ENCODE results near the gene MT1M.

MT1M gene

DNA sequence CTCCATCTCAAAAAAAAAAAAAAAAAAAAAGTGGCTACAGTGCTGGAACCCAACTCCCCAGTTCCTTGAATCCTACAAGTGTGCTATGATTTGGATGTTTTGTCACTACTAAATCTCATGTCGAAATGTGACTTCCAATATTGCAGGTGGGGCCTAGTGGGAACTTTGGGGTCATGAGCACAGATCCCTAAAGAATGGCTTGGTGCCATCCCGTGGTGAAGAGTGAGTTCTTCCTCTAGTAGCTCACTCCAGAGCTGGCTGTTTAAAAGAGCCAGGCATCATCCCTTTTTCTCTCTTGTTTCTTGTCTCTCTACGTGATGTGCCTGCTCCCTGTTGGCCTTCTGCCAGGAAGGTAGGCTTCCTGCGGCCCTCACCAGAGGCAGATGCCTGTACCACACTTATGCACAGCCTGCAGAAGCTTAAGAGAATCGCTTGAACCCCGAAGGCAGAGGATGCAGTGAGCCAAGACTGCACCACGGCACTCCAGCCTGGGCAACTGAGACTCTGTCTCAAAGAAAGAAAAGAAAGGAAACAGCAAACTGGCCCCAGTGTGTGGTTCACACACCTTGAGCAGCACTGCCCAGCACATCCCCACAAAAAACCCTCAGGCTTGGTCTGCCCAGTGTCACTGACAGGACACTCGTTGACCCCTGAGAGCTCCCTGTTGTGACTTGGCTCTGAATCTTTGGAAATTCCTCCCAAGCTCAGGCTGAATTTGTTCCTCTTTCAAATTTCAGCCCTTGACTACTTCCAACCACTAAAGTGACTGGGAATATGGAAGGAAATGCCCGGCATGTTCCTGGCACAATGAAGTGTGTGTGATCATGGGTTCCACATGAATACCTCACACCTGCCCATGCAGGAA is 3.7 kb upstream of the MT1M start:
- no peak for DNase-seq (ENCODE audit: low read depth)

- DNase-seq (ENCODE audit: low read depth): no peak
Measured at GRCh38 chr16:56629531-56629930, 2.9 kb upstream of the MT1M start.

- no peak for DNase-seq (ENCODE audit: low read depth)
Measured at GRCh38 chr16:56630134-56630533, 2.3 kb upstream of the MT1M start.

- no peak for DNase-seq (ENCODE audit: low read depth)
Measured at GRCh38 chr16:56631197-56631596, 1.3 kb upstream of the MT1M start.

- no peak for DNase-seq (ENCODE audit: low read depth)
Measured at GRCh38 chr16:56631832-56632155, 665 bp upstream of the MT1M start.

- no peak for DNase-seq (ENCODE audit: low read depth)
Measured at GRCh38 chr16:56632848-56633365, 448 bp downstream of the MT1M start.

GRCh38 chr16:56633535-56633934 is 1.1 kb downstream of the MT1M start:
- DNase-seq (ENCODE audit: low read depth): no peak

GRCh38 chr16:56634715-56635440 is 2.4 kb downstream of the MT1M start:
- DNase-seq (ENCODE audit: low read depth): no peak

DNA sequence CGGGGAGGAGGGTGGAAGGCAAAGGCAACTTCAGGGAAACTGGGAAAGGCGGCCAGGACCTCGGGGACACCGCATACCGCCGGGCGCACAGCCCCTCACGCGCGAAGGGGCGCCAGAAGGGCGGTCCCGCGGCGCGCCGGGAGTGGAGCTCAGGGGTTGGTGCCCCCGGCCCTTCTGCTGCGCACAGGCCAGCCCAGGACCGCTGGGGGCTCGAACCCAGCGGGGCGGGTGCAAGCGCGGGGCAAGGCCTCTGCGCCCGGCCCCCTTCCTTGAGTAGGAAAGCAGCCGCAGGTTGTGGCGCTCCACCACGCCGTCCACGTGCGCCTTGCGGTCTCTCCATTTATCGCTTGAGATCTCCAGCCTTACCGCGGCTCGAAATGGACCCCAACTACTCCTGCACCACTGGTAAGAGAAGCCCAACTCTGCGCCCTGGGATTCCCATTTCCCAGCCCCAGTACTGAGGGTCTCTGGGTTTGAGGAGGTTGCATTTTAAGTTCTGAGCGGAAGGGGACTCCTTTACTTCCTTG is 3.0 kb downstream of the MT1M start:
- DNase-seq (ENCODE audit: low read depth): no peak

- DNase-seq (ENCODE audit: low read depth): no peak
Measured at GRCh38 chr16:56636616-56637413, 4.4 kb downstream of the MT1M start.

DNA sequence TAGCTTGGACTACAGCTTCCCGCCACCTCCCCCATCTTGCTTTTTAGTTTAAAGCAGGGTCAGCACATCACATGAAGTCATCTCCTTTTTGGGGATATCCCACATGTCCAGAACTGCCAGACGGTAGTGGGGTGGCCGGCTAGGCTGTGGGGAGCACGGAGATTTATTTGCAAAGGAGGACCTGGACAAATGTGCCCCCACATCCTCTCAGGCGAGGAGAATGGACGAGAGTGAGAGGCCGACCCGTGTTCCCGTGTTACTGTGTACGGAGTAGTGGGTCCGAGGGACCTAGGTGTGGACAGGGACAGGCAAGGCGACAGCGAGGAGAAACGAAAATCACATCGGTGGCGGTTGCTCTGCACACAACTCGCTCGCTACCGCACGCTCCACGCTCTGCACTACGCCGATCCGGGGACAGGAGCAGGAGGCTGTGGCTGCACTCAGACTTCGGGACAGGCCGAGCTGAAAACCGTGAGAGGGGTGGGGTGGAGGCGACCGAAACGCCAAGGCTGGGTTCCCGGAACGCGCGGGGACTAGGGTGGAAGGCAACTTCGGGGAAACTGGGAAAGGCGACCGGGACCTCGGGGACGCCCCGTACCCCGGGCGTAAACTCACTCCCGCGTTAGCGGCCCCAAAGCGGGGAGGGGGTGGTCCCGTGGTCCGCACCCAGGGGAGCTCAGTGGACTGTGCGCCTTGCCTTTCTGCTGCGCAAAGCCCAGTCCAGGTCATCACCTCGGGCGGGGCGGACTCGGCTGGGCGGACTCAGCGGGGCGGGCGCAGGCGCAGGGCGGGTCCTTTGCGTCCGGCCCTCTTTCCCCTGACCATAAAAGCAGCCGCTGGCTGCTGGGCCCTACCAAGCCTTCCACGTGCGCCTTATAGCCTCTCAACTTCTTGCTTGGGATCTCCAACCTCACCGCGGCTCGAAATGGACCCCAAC is 5.6 kb downstream of the MT1M start, which contains the start of gene MT1A:
Gene MT1A, plus strand, starts transcription at position 853 of the 937 bp plus-strand sequence. Its CDS starts 73 bp downstream, at position 926.
- DNase-seq (ENCODE audit: low read depth): no peak

DNA sequence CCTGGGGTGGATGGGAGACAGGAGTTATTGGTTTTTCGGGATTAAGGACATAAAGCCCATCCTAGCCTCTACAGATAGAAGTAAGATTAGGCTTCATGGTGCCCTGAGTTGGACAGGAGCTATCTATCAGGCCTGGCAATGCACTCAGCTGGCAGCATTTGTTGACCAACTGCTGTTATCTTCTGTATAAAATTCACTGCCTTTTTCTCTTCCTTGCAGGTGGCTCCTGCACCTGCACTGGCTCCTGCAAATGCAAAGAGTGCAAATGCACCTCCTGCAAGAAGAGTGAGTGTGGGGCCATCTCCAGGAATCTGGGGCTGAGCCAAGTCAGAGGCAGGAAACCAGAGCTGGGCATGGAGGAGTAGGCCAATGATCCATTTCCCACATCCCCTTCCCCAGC is 6.6 kb downstream of the MT1M start:
- no peak for DNase-seq (ENCODE audit: low read depth)

DNA sequence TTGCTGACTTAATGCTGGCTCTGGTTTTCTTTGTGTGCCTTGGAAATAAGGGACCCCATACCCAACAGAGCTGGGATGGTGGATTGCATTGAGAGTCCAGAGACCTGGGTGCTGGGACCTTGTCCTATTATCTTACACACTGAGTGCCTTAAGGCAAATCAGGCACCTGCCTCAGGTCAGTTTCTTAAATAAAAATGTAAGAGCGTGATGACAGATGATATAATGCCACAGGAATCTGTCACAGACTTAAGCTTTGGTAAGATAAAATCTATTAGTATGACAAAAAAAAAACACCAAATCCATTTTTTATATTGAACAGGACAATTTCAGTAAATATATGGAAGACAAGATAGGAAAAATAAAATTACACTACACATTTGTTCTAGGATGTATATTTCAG is 7.6 kb downstream of the MT1M start:
- no peak for DNase-seq (ENCODE audit: low read depth)

- DNase-seq (ENCODE audit: low read depth): no peak
Measured at GRCh38 chr16:56641166-56641565, 8.7 kb downstream of the MT1M start.

GRCh38 chr16:56643080-56643778 is 10.8 kb downstream of the MT1M start:
- DNase-seq (ENCODE audit: low read depth): peak; percentile 58

DNA sequence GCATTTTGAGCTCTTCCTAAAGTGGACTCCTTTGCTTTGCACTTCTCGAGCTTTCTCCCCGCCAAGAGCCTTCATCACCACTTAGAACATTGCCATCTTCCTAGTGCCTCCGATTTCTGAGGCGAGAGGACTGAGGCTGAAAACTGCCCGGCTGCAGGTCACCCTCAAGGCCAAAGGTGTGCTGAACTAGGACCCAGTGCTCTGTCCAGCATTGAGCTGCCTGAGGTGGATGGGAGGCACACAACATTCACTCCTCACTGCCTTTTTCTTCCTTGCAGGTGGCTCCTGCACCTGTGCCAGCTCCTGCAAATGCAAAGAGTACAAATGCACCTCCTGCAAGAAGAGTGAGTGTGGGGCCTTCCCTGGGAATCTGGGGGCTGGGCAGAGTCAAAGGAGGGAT is 11.4 kb downstream of the MT1M start:
- DNase-seq (ENCODE audit: low read depth): no peak

DNA sequence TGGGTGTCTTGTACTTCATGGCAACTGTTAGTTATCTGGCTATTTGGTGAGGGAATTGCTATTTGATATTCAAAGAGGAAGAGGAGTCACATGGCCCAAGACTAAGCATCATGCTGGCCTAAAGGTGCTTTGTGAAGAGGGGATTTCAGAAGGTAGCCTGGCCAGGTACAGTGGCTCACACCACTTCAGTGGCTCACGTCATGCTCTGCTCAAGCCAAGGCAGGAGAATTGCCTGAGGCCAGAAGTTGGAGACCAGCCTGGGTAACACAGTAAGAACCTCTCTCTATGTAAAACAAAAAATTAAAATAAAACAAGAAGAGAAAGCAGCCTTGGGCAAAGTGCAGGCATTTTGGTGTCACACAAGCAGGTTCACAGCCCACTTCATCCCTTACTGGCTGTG is 12.9 kb downstream of the MT1M start:
- DNase-seq (ENCODE audit: low read depth): no peak

- DNase-seq (ENCODE audit: low read depth): no peak
Measured at GRCh38 chr16:56645838-56646237, 13.4 kb downstream of the MT1M start.

DNA sequence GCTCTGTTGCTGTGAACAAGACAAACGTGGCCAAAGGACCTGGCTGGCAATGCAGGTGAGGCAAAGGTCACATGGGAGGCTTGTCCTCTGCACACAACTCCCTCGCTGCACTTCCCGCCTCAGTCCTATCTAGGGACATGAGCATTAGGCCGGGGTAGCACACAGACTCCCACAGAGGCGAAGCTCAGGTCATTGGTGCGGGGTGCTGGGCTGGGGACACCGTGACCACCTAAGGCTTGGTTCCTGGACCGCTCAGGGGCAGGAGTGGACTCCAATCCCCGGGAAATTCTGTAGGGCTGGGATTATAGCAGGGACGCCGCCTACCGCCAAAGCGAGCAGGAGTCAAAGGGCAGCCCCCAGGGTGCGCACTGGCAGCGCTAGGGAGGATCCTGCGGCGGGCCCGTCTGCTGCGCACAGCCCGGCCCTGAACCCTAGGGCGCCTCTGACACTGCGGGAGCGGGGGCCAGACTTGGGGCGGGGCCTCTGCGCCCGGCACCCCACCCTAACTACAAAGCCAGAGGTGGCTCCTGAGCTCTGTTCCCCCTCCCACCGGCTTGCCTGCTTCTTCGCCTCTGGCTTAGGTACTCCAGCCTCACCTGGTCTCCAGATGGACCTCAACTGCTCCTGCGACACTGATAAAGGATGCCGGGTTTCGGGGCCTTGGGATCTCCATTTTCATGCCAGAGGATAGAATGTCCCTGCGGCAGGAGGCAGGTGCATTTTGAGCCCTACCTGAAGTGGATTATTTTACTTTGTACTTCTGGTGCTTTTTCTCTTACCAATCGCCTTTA is 15.4 kb downstream of the MT1M start:
- DNase-seq (ENCODE audit: low read depth): no peak

DNA sequence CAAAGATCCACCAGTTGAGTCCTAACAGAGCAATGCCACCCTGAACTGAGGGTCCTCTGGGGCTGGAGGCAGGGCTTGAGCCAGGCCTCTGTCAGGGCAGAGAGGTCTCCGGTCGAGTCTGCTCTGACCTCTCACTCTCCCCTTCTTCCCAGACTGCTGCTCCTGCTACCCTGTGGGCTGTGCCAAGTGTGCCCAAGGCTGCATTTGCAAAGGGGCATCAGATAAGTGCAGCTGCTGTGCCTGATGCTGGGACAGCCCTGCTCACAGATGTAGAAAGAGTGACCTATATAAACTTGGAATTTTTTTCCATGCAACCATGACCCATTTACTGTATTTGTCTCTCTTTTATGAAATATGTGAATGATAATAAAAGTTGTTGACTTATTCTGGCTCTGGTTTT is 16.8 kb downstream of the MT1M start:
- DNase-seq (ENCODE audit: low read depth): no peak

All from stimulated activated CD8-positive, alpha-beta memory T cell treated with anti-CD3 and anti-CD28 coated beads, Interleukin-12 subunit alpha, Interleukin-12 subunit beta, amount 100 ng/mL, for 4 hours (primary cell).